CD14-positive monocyte (primary cell): ENCODE measurements around the gene OR5M11. TPM values are rescaled to one million over a fixed set of nuclear protein-coding genes. Genes with fewer than 3 reads are reported as not detected.

Experiments
- DNase-seq, 3 donors: peaks; one replicate each; pipeline ENCODE4 v3.0.0-alpha.2; 2011 to 2022
- H2AFZ ChIP-seq: 2 replicates; pipeline ENCODE4 v1.6.0; 2012; ENCODE audit warnings: mild to moderate bottlenecking, low read depth, low read length, inconsistent platforms; ENCODE audit not compliant: insufficient read depth, poor library complexity, severe bottlenecking
- H3K27ac ChIP-seq, 2 donors: 1 replicate in 1 of 2; 2 replicates in 1 of 2; pipeline ENCODE4 v1.5.1; 2012 to 2013; ENCODE audit warnings: low read length in 2 of 2, control low read depth in 1 of 2, inconsistent platforms in 1 of 2, low read depth in 1 of 2, mild to moderate bottlenecking in 1 of 2
- H3K27me3 ChIP-seq, 2 donors: one replicate each; pipeline versions ENCODE4 v1.6.0 to v1.6.1; 2011 to 2013; ENCODE audit warnings: low read length in 2 of 2; ENCODE audit not compliant: control insufficient read depth in 2 of 2, insufficient read depth in 2 of 2
- H3K36me3 ChIP-seq, 2 donors: replicated peaks in 1 of 2; 1 replicate in 1 of 2; 2 replicates in 1 of 2; pipeline versions ENCODE4 v1.5.1 to v1.6.1; 2012 to 2013; ENCODE audit warnings: low read length in 2 of 2, control low read depth in 1 of 2, inconsistent platforms in 1 of 2, mild to moderate bottlenecking in 1 of 2; ENCODE audit not compliant: insufficient read depth in 2 of 2, control insufficient read depth in 1 of 2
- H3K4me1 ChIP-seq, 2 donors: 1 replicate in 1 of 2; 2 replicates in 1 of 2; pipeline versions ENCODE4 v1.5.1 to v1.6.1; 2012 to 2013; ENCODE audit warnings: low read length in 2 of 2, control low read depth in 1 of 2, inconsistent platforms in 1 of 2, mild to moderate bottlenecking in 1 of 2, moderate library complexity in 1 of 2; ENCODE audit not compliant: insufficient read depth in 2 of 2, control insufficient read depth in 1 of 2
- H3K4me2 ChIP-seq: replicated peaks from 2 replicates; pipeline ENCODE3; 2012; ENCODE audit warnings: low read length, moderate library complexity, mild to moderate bottlenecking; ENCODE audit not compliant: poor library complexity, severe bottlenecking; ENCODE audit errors: extremely low read depth
- H3K4me3 ChIP-seq, 3 experiments: fragments of 200-600 bp in 1 of 3; sonication (generic) in 1 of 3; replicated peaks in 1 of 3; 1 replicate in 2 of 3; 2 replicates in 1 of 3; pipeline ENCODE4 v1.5.1; 2011 to 2013; ENCODE audit warnings: low read length in 3 of 3, mild to moderate bottlenecking in 3 of 3, control low read depth in 2 of 3, low read depth in 2 of 3, inconsistent platforms in 1 of 3, moderate library complexity in 1 of 3
- H3K79me2 ChIP-seq: 2 replicates; pipeline ENCODE4 v1.6.0; 2012; ENCODE audit warnings: mild to moderate bottlenecking, control low read depth, inconsistent platforms, low read length, moderate library complexity; ENCODE audit not compliant: insufficient read depth
- H3K9ac ChIP-seq: 2 replicates; pipeline ENCODE4 v1.6.0; 2017; ENCODE audit warnings: low read length, mild to moderate bottlenecking; ENCODE audit not compliant: insufficient read depth, poor library complexity, severe bottlenecking
- H3K9me3 ChIP-seq, 2 donors: replicated peaks in 1 of 2; 1 replicate in 1 of 2; 2 replicates in 1 of 2; pipeline versions ENCODE4 v1.5.1 to v1.6.1; 2012 to 2013; ENCODE audit warnings: low read length in 2 of 2, control low read depth in 1 of 2; ENCODE audit not compliant: control insufficient read depth in 1 of 2, insufficient read depth in 1 of 2
- H4K20me1 ChIP-seq: 2 replicates; pipeline ENCODE4 v1.6.0; 2012; ENCODE audit warnings: mild to moderate bottlenecking, low read length, control low read depth, moderate library complexity; ENCODE audit not compliant: insufficient read depth
- H3K27ac Mint-ChIP-seq, 7 donors: one replicate each; pipeline ENCODE4 v1.8.0; 2020; ENCODE audit warnings: mild to moderate bottlenecking in 7 of 7, mixed read lengths in 7 of 7, moderate library complexity in 6 of 7, inconsistent platforms in 2 of 7
- H3K27me3 Mint-ChIP-seq, 3 donors: one replicate each; pipeline ENCODE4 v1.8.0; 2021 to 2022; ENCODE audit warnings: low read depth in 3 of 3, mild to moderate bottlenecking in 3 of 3, mixed read lengths in 3 of 3, moderate library complexity in 3 of 3, inconsistent platforms in 1 of 3
- H3K36me3 Mint-ChIP-seq, 2 donors: one replicate each; pipeline ENCODE4 v1.8.0; 2020; ENCODE audit warnings: mixed read lengths in 2 of 2, inconsistent platforms in 1 of 2, mild to moderate bottlenecking in 1 of 2
- H3K4me1 Mint-ChIP-seq: one replicate; pipeline ENCODE4 v1.8.0; 2020; ENCODE audit warnings: mild to moderate bottlenecking, mixed read lengths
- H3K4me3 Mint-ChIP-seq, 2 donors: one replicate each; pipeline ENCODE4 v1.8.0; 2020; ENCODE audit warnings: mild to moderate bottlenecking in 2 of 2, mixed read lengths in 2 of 2, moderate library complexity in 1 of 2
- H3K9me3 Mint-ChIP-seq, 7 donors: one replicate each; pipeline ENCODE4 v1.8.0; 2020 to 2022; ENCODE audit warnings: mixed read lengths in 7 of 7, mild to moderate bottlenecking in 6 of 7, moderate library complexity in 6 of 7, inconsistent platforms in 2 of 7
- WGBS: methylation state at CpG from one replicate; pipeline ENCODE4 v1.1.5; 2013; ENCODE audit warnings: missing lambda C conversion rate; ENCODE audit not compliant: insufficient coverage; 5-methylcytosine and 5-hydroxymethylcytosine counted together
- intact Hi-C, 2 donors: fragments of 100-400 bp; cut with micrococcal nuclease; formaldehyde crosslinking; loops; one replicate each; pipeline versions ENCODE4 v1.15.0 to v1.15.1; 2023
- polyA plus RNA-seq, 3 donors: library from polyadenylated mRNA; depleted of rRNA in 1 of 3; unstranded in 2 of 3; stranded (reverse) in 1 of 3; fragments of 300-500 nt in 2 of 3; fragments of >200 nt in 1 of 3; fragmentation: Illumina TruSeq in 2 of 3; gene quantifications; 1 replicate in 2 of 3; 2 replicates in 1 of 3; pipeline ENCODE4 v1.2.3, GENCODE V29; 2012 to 2021
- TF ChIP-seq, protein P1 (sequence below): fragments of 200-600 bp; IDR thresholded peaks from one replicate; pipeline ENCODE4 v1.8.0; 2022; ENCODE audit warnings: antibody characterized with exemption, mild to moderate bottlenecking

Gene OR5M11
- polyA plus RNA-seq, 3 donors: not detected

DNA sequence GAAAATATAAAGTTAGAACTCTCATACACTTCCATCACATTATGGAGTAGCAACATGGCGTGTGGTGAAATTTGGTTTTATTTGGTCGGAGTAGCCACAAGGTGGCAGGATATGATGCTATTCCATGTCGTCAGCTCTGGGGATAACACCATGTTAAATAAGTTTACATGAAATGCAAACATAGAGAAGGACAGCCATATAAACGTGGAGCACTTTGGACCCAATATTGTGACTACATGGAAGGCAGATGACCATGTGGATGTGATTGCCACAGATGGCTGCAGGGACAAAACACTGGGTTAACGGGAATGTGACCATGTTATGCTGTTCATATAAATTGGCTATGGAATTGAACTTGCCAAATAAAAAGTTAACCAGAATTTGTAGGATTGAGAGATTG, 21.0 kb downstream of the OR5M11 start:
- no peaks in the 10 kb centered on the region for H3K79me2 ChIP-seq
- H3K4me3 Mint-ChIP-seq: no peak overlapping the region
- H3K4me3 ChIP-seq: no peak overlapping the region
- no peak overlapping the region for H3K27ac ChIP-seq
- H3K9ac ChIP-seq: no peak overlapping the region
- no peak for DNase-seq
- H3K9me3 Mint-ChIP-seq: peaks cover 0 to 4% (median 0%) of the 10 kb centered on the region in 7 donors
- H3K36me3 ChIP-seq: no peaks in the 10 kb centered on the region
- TF ChIP-seq, protein P1, sequence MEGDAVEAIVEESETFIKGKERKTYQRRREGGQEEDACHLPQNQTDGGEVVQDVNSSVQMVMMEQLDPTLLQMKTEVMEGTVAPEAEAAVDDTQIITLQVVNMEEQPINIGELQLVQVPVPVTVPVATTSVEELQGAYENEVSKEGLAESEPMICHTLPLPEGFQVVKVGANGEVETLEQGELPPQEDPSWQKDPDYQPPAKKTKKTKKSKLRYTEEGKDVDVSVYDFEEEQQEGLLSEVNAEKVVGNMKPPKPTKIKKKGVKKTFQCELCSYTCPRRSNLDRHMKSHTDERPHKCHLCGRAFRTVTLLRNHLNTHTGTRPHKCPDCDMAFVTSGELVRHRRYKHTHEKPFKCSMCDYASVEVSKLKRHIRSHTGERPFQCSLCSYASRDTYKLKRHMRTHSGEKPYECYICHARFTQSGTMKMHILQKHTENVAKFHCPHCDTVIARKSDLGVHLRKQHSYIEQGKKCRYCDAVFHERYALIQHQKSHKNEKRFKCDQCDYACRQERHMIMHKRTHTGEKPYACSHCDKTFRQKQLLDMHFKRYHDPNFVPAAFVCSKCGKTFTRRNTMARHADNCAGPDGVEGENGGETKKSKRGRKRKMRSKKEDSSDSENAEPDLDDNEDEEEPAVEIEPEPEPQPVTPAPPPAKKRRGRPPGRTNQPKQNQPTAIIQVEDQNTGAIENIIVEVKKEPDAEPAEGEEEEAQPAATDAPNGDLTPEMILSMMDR: no peak
- H3K4me1 Mint-ChIP-seq: no peaks in the 10 kb centered on the region
- no peaks in the 10 kb centered on the region for H3K36me3 Mint-ChIP-seq
- no peak overlapping the region for H3K27ac Mint-ChIP-seq
- H2AFZ ChIP-seq: no peak overlapping the region
- no peaks in the 10 kb centered on the region for H3K4me1 ChIP-seq
- H4K20me1 ChIP-seq: no peaks in the 10 kb centered on the region
- 50% methylated on average over 4 of the region's 5 CpGs for WGBS
- H3K9me3 ChIP-seq: peaks cover 0 to 3% of the 10 kb centered on the region in 2 donors
- no peak overlapping the region for H3K4me2 ChIP-seq
- no peaks in the 10 kb centered on the region for H3K27me3 ChIP-seq
- H3K27me3 Mint-ChIP-seq: no peaks in the 10 kb centered on the region
- intact Hi-C loops: no loop called here

DNA sequence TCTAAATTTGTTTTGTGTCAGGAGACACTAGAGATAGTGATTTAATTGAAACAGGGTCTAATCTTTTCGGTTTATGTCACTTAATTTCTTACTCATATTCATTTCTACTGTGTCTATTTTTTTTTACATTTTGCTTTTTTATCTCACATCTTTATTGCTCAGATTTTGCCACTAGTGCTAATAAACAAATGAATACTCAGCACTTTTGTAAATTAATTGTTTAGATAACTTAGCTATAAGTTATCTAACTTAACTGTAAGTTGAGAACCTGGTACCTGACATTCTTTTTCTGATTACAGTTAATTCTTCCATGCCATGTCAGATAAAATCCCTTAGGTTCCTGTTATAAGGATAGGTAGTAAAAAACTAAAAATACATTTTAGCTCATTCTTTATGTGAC, 29.8 kb downstream of the OR5M11 start:
- H3K79me2 ChIP-seq: no peaks in the 10 kb centered on the region
- no peak overlapping the region for H2AFZ ChIP-seq
- intact Hi-C loops: no loop called here
- peaks cover 0 to 7% of the 10 kb centered on the region in 2 donors for H3K9me3 ChIP-seq
- no peaks in the 10 kb centered on the region for H3K27me3 ChIP-seq
- TF ChIP-seq, protein P1: no peak
- no peak overlapping the region for H3K27ac ChIP-seq
- WGBS: no CpG with 5 or more reads among the region's 1 CpG
- H3K4me2 ChIP-seq: no peak overlapping the region
- Mint-ChIP-seq H3K27ac (no peak overlapping the region), H3K4me1 (no peaks in the 10 kb centered on the region), H3K36me3 (no peaks in the 10 kb centered on the region), H3K9me3 (peaks cover 0 to 3% (median 2%) of the 10 kb centered on the region in 7 donors), H3K27me3 (no peaks in the 10 kb centered on the region), H3K4me3 (no peak overlapping the region)
- H3K36me3 ChIP-seq: no peaks in the 10 kb centered on the region
- no peaks in the 10 kb centered on the region for H3K4me1 ChIP-seq
- no peaks in the 10 kb centered on the region for H4K20me1 ChIP-seq
- no peak for DNase-seq
- no peak overlapping the region for H3K4me3 ChIP-seq
- no peak overlapping the region for H3K9ac ChIP-seq
